BE2C (cell line): Measurements from ENCODE around the gene IL1F10.

ENCODE experiments used
- DNase-seq: peaks from one replicate; pipeline ENCODE4 v3.0.0-alpha.2; 2020
- H3K27me3 ChIP-seq: fragments of 250-450 bp; sonication (Bioruptor Pico); 2 replicates; pipeline ENCODE4 v1.5.1; 2020; ENCODE audit warnings: mild to moderate bottlenecking
- H3K36me3 ChIP-seq: fragments of 250-450 bp; sonication (Bioruptor Pico); 2 replicates; pipeline ENCODE4 v1.5.1; 2020; ENCODE audit warnings: mild to moderate bottlenecking
- H3K4me1 ChIP-seq: fragments of 250-450 bp; sonication (Bioruptor Pico); 2 replicates; pipeline ENCODE4 v1.5.1; 2020
- H3K4me3 ChIP-seq: 2 replicates; pipeline ENCODE4 v1.5.1; 2011; ENCODE audit warnings: low read depth, low read length
- H3K9me3 ChIP-seq: fragments of 250-450 bp; sonication (Bioruptor Pico); 2 replicates; pipeline ENCODE4 v1.5.1; 2020
- CTCF ChIP-seq: IDR thresholded peaks from 2 replicates; pipeline ENCODE4 v1.5.1; 2012; ENCODE audit warnings: mild to moderate bottlenecking, low read depth, low read length

IL1F10 gene

DNA sequence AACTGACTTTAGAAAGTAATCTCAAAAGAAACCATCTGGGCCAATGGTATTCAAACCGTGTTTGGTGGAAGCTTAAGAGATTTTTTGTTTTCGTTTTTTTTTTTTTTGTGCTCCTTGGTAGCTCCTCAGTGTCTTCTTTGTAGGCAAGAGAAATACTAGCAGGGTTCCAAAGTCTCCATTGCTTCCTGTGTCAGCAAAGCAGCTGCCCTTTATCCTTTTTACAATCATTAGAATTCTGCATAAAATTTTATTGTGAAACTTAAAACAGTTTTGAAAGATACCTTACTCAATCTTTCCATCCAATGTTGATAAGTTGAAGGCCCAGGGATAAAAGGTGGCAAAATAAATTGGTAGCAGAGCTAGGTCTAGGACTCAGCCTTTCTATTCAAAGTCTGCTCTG lies 479 bp downstream of the IL1F10 start:
- H3K36me3 ChIP-seq = no peaks in the 10 kb centered on the region
- no peak for TF ChIP-seq CTCF
- no peaks in the 10 kb centered on the region for H3K9me3 ChIP-seq
- DNase-seq = no peak
- H3K4me3 ChIP-seq = no peak overlapping the region
- no peaks in the 10 kb centered on the region for H3K27me3 ChIP-seq
- no peaks in the 10 kb centered on the region for H3K4me1 ChIP-seq

GRCh38 chr2:113068706-113069485 lies 1.1 kb downstream of the IL1F10 start:
- DNase-seq = no peak
- no peak overlapping the region for H3K4me3 ChIP-seq
- no peaks in the 10 kb centered on the region for H3K4me1 ChIP-seq
- H3K36me3 ChIP-seq = no peaks in the 10 kb centered on the region
- no peaks in the 10 kb centered on the region for H3K9me3 ChIP-seq
- H3K27me3 ChIP-seq = no peaks in the 10 kb centered on the region
- no peak for TF ChIP-seq CTCF

GRCh38 chr2:113069676-113070605 lies 2.2 kb downstream of the IL1F10 start:
- DNase-seq = no peak
- TF ChIP-seq CTCF = no peak
- no peaks in the 10 kb centered on the region for H3K9me3 ChIP-seq
- no peaks in the 10 kb centered on the region for H3K4me1 ChIP-seq
- H3K36me3 ChIP-seq = no peaks in the 10 kb centered on the region
- H3K4me3 ChIP-seq = no peak overlapping the region
- no peaks in the 10 kb centered on the region for H3K27me3 ChIP-seq

GRCh38 chr2:113070606-113070975 lies 2.8 kb downstream of the IL1F10 start:
- TF ChIP-seq CTCF = no peak
- Histone ChIP-seq H3K9me3 (no peaks in the 10 kb centered on the region), H3K27me3 (no peaks in the 10 kb centered on the region), H3K36me3 (no peaks in the 10 kb centered on the region), H3K4me1 (no peaks in the 10 kb centered on the region), H3K4me3 (no peak overlapping the region)
- DNase-seq = no peak

DNA sequence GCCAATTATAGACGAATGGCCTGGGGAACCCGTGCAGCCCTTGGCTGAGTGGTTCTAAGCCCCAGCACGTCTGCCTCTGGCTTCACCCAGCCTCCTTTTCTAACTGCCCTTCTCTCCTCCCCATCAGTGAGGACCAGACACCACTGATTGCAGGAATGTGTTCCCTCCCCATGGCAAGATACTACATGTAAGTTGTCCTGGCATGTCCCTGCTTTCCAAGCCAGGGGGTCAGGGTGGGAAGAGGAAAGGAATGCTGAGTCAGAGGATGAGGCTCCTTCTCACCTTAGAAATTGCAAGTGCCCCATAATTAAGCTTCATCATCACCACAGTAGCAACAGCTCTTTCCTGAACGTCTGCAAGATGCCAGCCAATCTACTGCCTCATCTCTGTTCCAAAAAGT lies 4.8 kb downstream of the IL1F10 start:
- Histone ChIP-seq H3K4me3 (no peak overlapping the region), H3K36me3 (no peaks in the 10 kb centered on the region), H3K4me1 (no peaks in the 10 kb centered on the region), H3K9me3 (no peaks in the 10 kb centered on the region), H3K27me3 (no peaks in the 10 kb centered on the region)
- no peak for TF ChIP-seq CTCF
- no peak for DNase-seq
